GM23338 (cell line): ENCODE data around the gene SORBS1. TPM values are rescaled to one million over a fixed set of nuclear protein-coding genes. Genes with fewer than 3 reads are reported as not detected.

Experiments used
- ATAC-seq: fragments of 200-7000 bp; cut with Tn5 transposase; 3 replicates; pipeline ENCODE4 v1.9.1; 2020
- DNase-seq: peaks from one replicate; pipeline ENCODE4 v3.0.0-alpha.2; 2015; ENCODE audit warnings: low spot score
- H2AFZ ChIP-seq: fragments of 200-600 bp; sonication (generic); 2 replicates; pipeline ENCODE4 v1.8.0; 2016; ENCODE audit warnings: antibody characterized with exemption, mild to moderate bottlenecking, moderate library complexity
- H3F3A ChIP-seq: fragments of 200-600 bp; sonication (generic); replicated peaks from 2 replicates; pipeline ENCODE4 v1.8.0; 2017; ENCODE audit warnings: antibody characterized with exemption, mixed run types, low read depth
- H3K27ac ChIP-seq: fragments of 200-600 bp; sonication (generic); 2 replicates; pipeline ENCODE4 v1.6.1; 2016; ENCODE audit warnings: low read depth
- H3K27me3 ChIP-seq: fragments of 200-600 bp; sonication (generic); 2 replicates; pipeline ENCODE4 v1.8.0; 2016; ENCODE audit warnings: mild to moderate bottlenecking, mixed run types, moderate library complexity; ENCODE audit not compliant: insufficient read depth
- H3K36me3 ChIP-seq: fragments of 200-600 bp; sonication (generic); 2 replicates; pipeline ENCODE4 v1.8.0; 2016; ENCODE audit warnings: mild to moderate bottlenecking; ENCODE audit not compliant: insufficient read depth
- H3K4me1 ChIP-seq: fragments of 200-600 bp; sonication (generic); 2 replicates; pipeline ENCODE4 v1.8.0; 2016; ENCODE audit warnings: mild to moderate bottlenecking, moderate library complexity; ENCODE audit not compliant: insufficient read depth
- H3K4me2 ChIP-seq: fragments of 200-600 bp; sonication (generic); 2 replicates; pipeline ENCODE4 v1.7.1; 2017; ENCODE audit warnings: mixed run types
- H3K4me3 ChIP-seq: fragments of 200-600 bp; sonication (generic); 2 replicates; pipeline ENCODE4 v1.6.1; 2016; ENCODE audit warnings: mixed run types
- H3K79me2 ChIP-seq: fragments of 200-600 bp; sonication (generic); replicated peaks from 2 replicates; pipeline ENCODE4 v1.8.0; 2017; ENCODE audit warnings: mild to moderate bottlenecking; ENCODE audit not compliant: insufficient read depth
- H3K9me2 ChIP-seq: fragments of 200-600 bp; sonication (generic); 2 replicates; pipeline ENCODE4 v1.8.0; 2017; ENCODE audit not compliant: insufficient read depth
- H4K20me1 ChIP-seq: fragments of 200-600 bp; sonication (generic); replicated peaks from 2 replicates; pipeline ENCODE4 v1.8.0; 2017; ENCODE audit warnings: mild to moderate bottlenecking; ENCODE audit not compliant: insufficient read depth
- H3K27ac Mint-ChIP-seq: 2 replicates; pipeline ENCODE4 v1.8.0; 2020; ENCODE audit warnings: inconsistent platforms, mild to moderate bottlenecking, moderate library complexity, mixed read lengths
- H3K27me3 Mint-ChIP-seq: 3 replicates; pipeline ENCODE4 v1.8.0; 2022; ENCODE audit warnings: low read depth, mild to moderate bottlenecking, moderate library complexity, mixed read lengths, inconsistent platforms; ENCODE audit not compliant: insufficient read depth, poor library complexity
- H3K36me3 Mint-ChIP-seq: 3 replicates; pipeline ENCODE4 v1.8.0; 2021; ENCODE audit warnings: low read depth, mild to moderate bottlenecking, inconsistent platforms, moderate library complexity, mixed read lengths
- H3K4me1 Mint-ChIP-seq: 3 replicates; pipeline ENCODE4 v1.8.0; 2020; ENCODE audit warnings: mild to moderate bottlenecking, inconsistent platforms, mixed read lengths
- H3K4me3 Mint-ChIP-seq: 3 replicates; pipeline ENCODE4 v1.8.0; 2021; ENCODE audit warnings: moderate library complexity, mild to moderate bottlenecking, inconsistent platforms, mixed read lengths
- H3K9me3 Mint-ChIP-seq: 3 replicates; pipeline ENCODE4 v1.8.0; 2020; ENCODE audit warnings: moderate library complexity, mild to moderate bottlenecking, inconsistent platforms, mixed read lengths
- CREB1 ChIP-seq: fragments of 250-450 bp; sonication (Bioruptor Pico); IDR thresholded peaks from 2 replicates; pipeline ENCODE4 v1.5.0; 2020; ENCODE audit warnings: low read depth, mild to moderate bottlenecking, moderate library complexity
- CTCF ChIP-seq, 2 experiments: fragments of 200-600 bp in 1 of 2; sonication (generic) in 1 of 2; conservative IDR thresholded peaks; 2 replicates each; pipeline versions ENCODE4 v1.5.1 to v1.6.1; 2016 to 2017; ENCODE audit warnings: antibody characterized with exemption in 2 of 2, low read depth in 2 of 2, mild to moderate bottlenecking in 2 of 2, moderate library complexity in 1 of 2
- ETS1 ChIP-seq: IDR thresholded peaks from 2 replicates; pipeline ENCODE4 v1.6.1; 2016; ENCODE audit warnings: antibody characterized with exemption
- EZH2 ChIP-seq: fragments of 200-600 bp; sonication (generic); IDR thresholded peaks from one replicate; pipeline ENCODE4 v1.8.0; 2017; ENCODE audit warnings: antibody characterized with exemption, mild to moderate bottlenecking, low read depth; ENCODE audit not compliant: unreplicated experiment
- EZH2phosphoT487 ChIP-seq: fragments of 200-600 bp; sonication (generic); IDR thresholded peaks from one replicate; pipeline ENCODE4 v1.8.1; 2018; ENCODE audit warnings: antibody characterized with exemption; ENCODE audit not compliant: unreplicated experiment
- JUNB ChIP-seq: IDR thresholded peaks from one replicate; pipeline ENCODE4 v1.6.1; 2016; ENCODE audit warnings: antibody characterized with exemption; ENCODE audit not compliant: unreplicated experiment
- NANOG ChIP-seq: IDR thresholded peaks from 2 replicates; pipeline ENCODE4 v1.6.1; 2016; ENCODE audit warnings: antibody characterized with exemption, borderline replicate concordance
- POLR2AphosphoS5 ChIP-seq: IDR thresholded peaks from 2 replicates; pipeline ENCODE4 v1.6.1; 2016; ENCODE audit warnings: antibody characterized with exemption, low read depth
- REST ChIP-seq: IDR thresholded peaks from one replicate; pipeline ENCODE4 v1.6.1; 2018; ENCODE audit warnings: antibody characterized with exemption; ENCODE audit not compliant: unreplicated experiment
- STAT1 ChIP-seq: IDR thresholded peaks from one replicate; pipeline ENCODE4 v1.6.1; 2016; ENCODE audit warnings: antibody characterized with exemption; ENCODE audit not compliant: unreplicated experiment
- ZNF114 ChIP-seq: fragments of 250-450 bp; sonication (Bioruptor Pico); IDR thresholded peaks from 2 replicates; pipeline ENCODE4 v1.5.0; 2020; ENCODE audit warnings: mild to moderate bottlenecking, moderate library complexity
- ZNF331 ChIP-seq: fragments of 250-450 bp; sonication (Bioruptor Pico); IDR thresholded peaks from 2 replicates; pipeline ENCODE4 v1.5.0; 2020; ENCODE audit warnings: low read depth, mild to moderate bottlenecking, moderate library complexity
- ZNF462 ChIP-seq: fragments of 250-450 bp; sonication (Bioruptor Pico); IDR thresholded peaks from 2 replicates; pipeline ENCODE4 v1.5.0; 2020; ENCODE audit warnings: mild to moderate bottlenecking, moderate library complexity
- polyA plus RNA-seq: library from polyadenylated mRNA; unstranded; fragments of >200 nt; fragmentation: Nextera tagmentation; extraction: Ambion mirVana; gene quantifications from 2 replicates; pipeline ENCODE4 v1.2.1, GENCODE V29; 2016
- total RNA-seq: library from RNA; depleted of rRNA; stranded (reverse); fragments of >200 nt; shearing (Covaris generic); gene quantifications from 2 replicates; pipeline ENCODE4 v1.2.3, GENCODE V29; 2014

SORBS1 gene
- total and polyA plus RNA-seq, 2 experiments from 2014 or later, result 47.7 to 51.5 TPM

- DNase-seq, result no peak
- H3K27ac ChIP-seq, result no peak overlapping the region
- no peak overlapping the region for H3K4me3 Mint-ChIP-seq
- H3K27me3 Mint-ChIP-seq, result no peaks in the 10 kb centered on the region
- H3K4me3 ChIP-seq, result no peak overlapping the region
- TF ChIP-seq ZNF114, result no peak
- no peak for TF ChIP-seq REST
- no peak for TF ChIP-seq EZH2phosphoT487
- no peak for TF ChIP-seq STAT1
- no peak for TF ChIP-seq CTCF (conservative IDR thresholded peaks at IDR 0.05; ENCODE audit: low read depth in 2 of 2)
- no peak for TF ChIP-seq POLR2AphosphoS5
- no peak for TF ChIP-seq EZH2
- no peak for TF ChIP-seq ZNF331
- TF ChIP-seq ETS1, result no peak
- TF ChIP-seq CREB1 (CRISPR knock-in tag), result no peak
- no peak for TF ChIP-seq ZNF462 (CRISPR knock-in tag)
- no peak for TF ChIP-seq JUNB
- TF ChIP-seq NANOG, result no peak
- ATAC-seq, result no peak
- H3K36me3 ChIP-seq, result no peaks in the 10 kb centered on the region
- no peaks in the 10 kb centered on the region; the same call in 2 of the 3 replicates for H3K9me3 Mint-ChIP-seq
- no peak overlapping the region for H2AFZ ChIP-seq
- H3K36me3 Mint-ChIP-seq, result peaks cover 16% of the 10 kb centered on the region; the same call in 2 of the 3 replicates
- H3K4me1 Mint-ChIP-seq, result peaks cover 9% of the 10 kb centered on the region
- peaks cover 18% of the 10 kb centered on the region for H3K79me2 ChIP-seq
- H3K4me1 ChIP-seq, result no peaks in the 10 kb centered on the region
- no peak overlapping the region for H3K4me2 ChIP-seq
- H3K9me2 ChIP-seq, result no peaks in the 10 kb centered on the region
- H3K27me3 ChIP-seq, result no peaks in the 10 kb centered on the region
- H3K27ac Mint-ChIP-seq, result no peak overlapping the region
- H3F3A ChIP-seq, result no peaks in the 10 kb centered on the region
- H4K20me1 ChIP-seq, result peaks cover 8% of the 10 kb centered on the region; the same call in 1 of the 2 replicates
Observed at GRCh38 chr10:95487994-95488393, 73.2 kb downstream of the SORBS1 start.
